HepG2 (cell line): Measurements from ENCODE around the gene LPO. TPM values are rescaled to one million over a fixed set of nuclear protein-coding genes. Genes with fewer than 3 reads are reported as not detected.

Experiments
- ATAC-seq: fragments of 200-7000 bp; cut with Tn5 transposase; 3 replicates; pipeline ENCODE4 v1.9.1; 2020; ENCODE audit warnings: mild to moderate bottlenecking, moderate library complexity
- BruUV-seq: library from RNA; stranded (reverse); fragments of 400-500 nt; replicated peaks from 2 replicates; lab custom pipeline; 2021; lab: Mats Ljungman, UMichigan
- CTCF ChIA-PET: fragments of 300-600 bp; formaldehyde crosslinking; extraction: SDS; loops from one replicate; lab custom pipeline; 2021; ENCODE audit warnings: low total read pairs, inconsistent platforms, low intra/inter-chr PET ratio; lab: Yijun Ruan, JAX
- POLR2A ChIA-PET: fragments of 350-600 bp; sonication (Branson Sonifier 250); formaldehyde crosslinking; loops from one replicate; lab custom pipeline; 2020; ENCODE audit warnings: antibody characterized with exemption, inconsistent platforms; lab: Yijun Ruan, JAX
- DNase-seq: peaks from one replicate; pipeline ENCODE4 v3.0.0-alpha.2; 2015; ENCODE audit warnings: low spot score
- FAIRE-seq: peaks from 3 replicates; lab custom pipeline; 2011; peaks lifted over from hg19 to GRCh38; lab: Jason Lieb, UNC
- H2AFZ ChIP-seq: one replicate; pipeline ENCODE4 v1.6.1; 2011; ENCODE audit warnings: low read length, inconsistent platforms
- H3K27ac ChIP-seq: fragments of 300-600 bp; 3 replicates; pipeline ENCODE4 v1.8.0; 2011; ENCODE audit warnings: mixed run types, mild to moderate bottlenecking, mixed read lengths, low read length, inconsistent platforms; ENCODE audit not compliant: insufficient read depth; ENCODE audit errors: extremely low read length
- H3K27me3 ChIP-seq, 2 experiments: fragments of 200-600 bp in 1 of 2; 2 replicates in 1 of 2; 3 replicates in 1 of 2; pipeline versions ENCODE4 v1.6.0 to v1.8.0; 2011; ENCODE audit warnings: low read length in 2 of 2, mild to moderate bottlenecking in 2 of 2, moderate library complexity in 2 of 2, inconsistent platforms in 1 of 2; ENCODE audit not compliant: insufficient read depth in 2 of 2, control insufficient read depth in 1 of 2
- H3K36me3 ChIP-seq, 2 experiments: fragments of 200-600 bp in 1 of 2; replicated peaks in 1 of 2; 2 replicates in 1 of 2; 3 replicates in 1 of 2; pipeline versions ENCODE4 v1.5.1 to v1.8.0; 2011; ENCODE audit warnings: low read length in 2 of 2, inconsistent platforms in 1 of 2; ENCODE audit not compliant: insufficient read depth in 2 of 2, control insufficient read depth in 1 of 2
- H3K4me1 ChIP-seq: 2 replicates; pipeline ENCODE4 v1.5.1; 2012; ENCODE audit warnings: low read length, inconsistent platforms; ENCODE audit not compliant: insufficient read depth
- H3K4me2 ChIP-seq: 2 replicates; pipeline ENCODE4 v1.6.0; 2011; ENCODE audit warnings: low read depth, low read length, inconsistent platforms
- H3K4me3 ChIP-seq, 3 experiments: fragments of 200-600 bp in 1 of 3; sonication (generic), shearing (Covaris generic) in 1 of 3; replicated peaks in 1 of 3; 2 replicates each; pipeline ENCODE4 v1.5.1; 2011 to 2016; ENCODE audit warnings: low read length in 3 of 3, inconsistent platforms in 2 of 3, low read depth in 2 of 3, mild to moderate bottlenecking in 2 of 3, control low read depth in 1 of 3, mixed read lengths in 1 of 3; ENCODE audit not compliant: insufficient read depth in 1 of 3
- H3K79me2 ChIP-seq: one replicate; pipeline ENCODE4 v1.6.1; 2011; ENCODE audit warnings: low read length, inconsistent platforms; ENCODE audit not compliant: insufficient read depth
- H3K9ac ChIP-seq: 2 replicates; pipeline ENCODE4 v1.6.0; 2011; ENCODE audit warnings: mild to moderate bottlenecking, low read depth, low read length, inconsistent platforms; ENCODE audit not compliant: insufficient read depth
- H3K9me3 ChIP-seq: 2 replicates; pipeline ENCODE4 v1.5.1; 2012; ENCODE audit warnings: mild to moderate bottlenecking, low read length
- H4K20me1 ChIP-seq: 2 replicates; pipeline ENCODE4 v1.6.0; 2011; ENCODE audit warnings: inconsistent platforms, mild to moderate bottlenecking, low read length, moderate library complexity; ENCODE audit not compliant: insufficient read depth
- ZNF431 ChIP-seq: sonication (generic); formaldehyde crosslinking; IDR thresholded peaks from 2 replicates; pipeline ENCODE4 v1.9.0; 2022; ENCODE audit warnings: missing genetic modification reagents, low read depth, mild to moderate bottlenecking, borderline replicate concordance
- ZNF510 ChIP-seq: sonication (generic); formaldehyde crosslinking; IDR thresholded peaks from 2 replicates; pipeline ENCODE4 v1.4.0; 2020; ENCODE audit warnings: low read depth, mild to moderate bottlenecking, missing genetic modification reagents
- WGBS: methylation state at CpG from one replicate; pipeline ENCODE4 v1.1.6; 2017; ENCODE audit warnings: low lambda C conversion rate; 5-methylcytosine and 5-hydroxymethylcytosine counted together
- in situ Hi-C: cut with HindIII; loops from 2 replicates; pipeline ENCODE4 v1.10.0; 2017; ENCODE audit warnings: low pct_unique_long_range_greater_than_20kb; ENCODE audit not compliant: extremely low pct_ligation_motif_present
- intact Hi-C: fragments of 100-400 bp; cut with micrococcal nuclease; formaldehyde crosslinking; loops from one replicate; pipeline ENCODE4 v1.10.0; 2022; ENCODE audit not compliant: unreplicated experiment
- polyA plus RNA-seq, 8 experiments: library from polyadenylated mRNA; depleted of rRNA in 3 of 8; stranded (reverse) in 7 of 8; unstranded in 1 of 8; fragments of >200 nt; fragmentation: Illumina TruSeq in 4 of 8; extraction: Trizol in 4 of 8; gene quantifications; 2 replicates each; pipeline versions ENCODE4 v1.2.1 to v1.2.3, GENCODE V29; 2011 to 2016; ENCODE audit warnings: low read depth in 4 of 8, missing spikeins in 1 of 8, mixed read lengths in 1 of 8; ENCODE audit not compliant: insufficient read depth in 1 of 8
- total RNA-seq, 5 experiments: library from RNA; depleted of rRNA; stranded (reverse); fragments of >200 nt; fragmentation: Illumina TruSeq; extraction: Trizol; gene quantifications; 2 replicates each; pipeline ENCODE4 v1.2.3, GENCODE V29; 2016; ENCODE audit warnings: low read depth in 1 of 5
- TF ChIP-seq, protein P1 (sequence below): sonication (generic); formaldehyde crosslinking; IDR thresholded peaks from 2 replicates; pipeline ENCODE4 v1.4.0; 2020; ENCODE audit warnings: mild to moderate bottlenecking, missing genetic modification reagents
- TF ChIP-seq, protein P2 (sequence below): IDR thresholded peaks from 2 replicates; pipeline ENCODE4 v1.6.1; 2016; ENCODE audit warnings: missing compliant biosample characterization, missing genetic modification reagents, borderline replicate concordance
- TF ChIP-seq, protein P3 (sequence below): sonication (generic); formaldehyde crosslinking; IDR thresholded peaks from 2 replicates; pipeline ENCODE4 v1.4.0; 2020; ENCODE audit warnings: missing genetic modification reagents, borderline replicate concordance

The LPO gene
- total and polyA plus RNA-seq, 2 of the 13 experiments (the other 11 are each of a cell fraction or from before 2014, with no cell fraction given) = not detected

DNA sequence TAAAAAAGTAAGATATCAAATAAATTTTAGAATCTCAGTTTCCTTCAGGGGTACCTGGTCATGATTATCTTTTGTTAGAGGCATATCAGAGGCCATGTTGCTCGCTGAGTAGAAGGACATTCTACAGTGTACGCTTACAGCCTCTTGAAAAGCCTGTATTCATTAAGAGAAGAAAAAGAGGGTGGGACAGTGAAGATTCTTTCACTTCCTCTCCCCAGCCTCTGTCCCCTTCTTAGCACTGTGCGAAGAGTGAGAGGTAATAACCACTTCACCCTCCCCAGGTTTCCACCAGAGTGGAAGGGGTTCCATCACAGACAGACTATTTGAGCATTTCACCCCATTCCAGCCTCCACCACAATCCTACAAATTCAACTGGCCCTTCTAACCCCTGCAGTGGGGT, 4.8 kb upstream of the LPO start:
- Histone ChIP-seq H3K4me2 (no peak overlapping the region), H2AFZ (no peak overlapping the region), H3K79me2 (no peaks in the 10 kb centered on the region), H3K9me3 (no peaks in the 10 kb centered on the region), H4K20me1 (no peaks in the 10 kb centered on the region), H3K9ac (no peak overlapping the region), H3K4me1 (no peaks in the 10 kb centered on the region), H3K36me3 (no peaks in the 10 kb centered on the region), H3K27ac (no peak overlapping the region), H3K4me3 (no peak overlapping the region), H3K27me3 (peaks cover 1 to 46% of the 10 kb centered on the region in 2 experiments)
- TF ChIP-seq, protein P1, sequence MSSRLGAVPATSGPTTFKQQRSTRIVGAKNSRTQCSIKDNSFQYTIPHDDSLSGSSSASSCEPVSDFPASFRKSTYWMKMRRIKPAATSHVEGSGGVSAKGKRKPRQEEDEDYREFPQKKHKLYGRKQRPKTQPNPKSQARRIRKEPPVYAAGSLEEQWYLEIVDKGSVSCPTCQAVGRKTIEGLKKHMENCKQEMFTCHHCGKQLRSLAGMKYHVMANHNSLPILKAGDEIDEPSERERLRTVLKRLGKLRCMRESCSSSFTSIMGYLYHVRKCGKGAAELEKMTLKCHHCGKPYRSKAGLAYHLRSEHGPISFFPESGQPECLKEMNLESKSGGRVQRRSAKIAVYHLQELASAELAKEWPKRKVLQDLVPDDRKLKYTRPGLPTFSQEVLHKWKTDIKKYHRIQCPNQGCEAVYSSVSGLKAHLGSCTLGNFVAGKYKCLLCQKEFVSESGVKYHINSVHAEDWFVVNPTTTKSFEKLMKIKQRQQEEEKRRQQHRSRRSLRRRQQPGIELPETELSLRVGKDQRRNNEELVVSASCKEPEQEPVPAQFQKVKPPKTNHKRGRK = no peak
- intact Hi-C loops (no loop called here), in situ Hi-C loops (no loop called here)
- CTCF ChIA-PET = no interaction called here
- POLR2A ChIA-PET = no interaction called here
- no peak for DNase-seq
- WGBS = 32% methylated on average over 3 of the region's 3 CpGs
- ATAC-seq = no peak
- no TSS peak for BruUV-seq
- FAIRE-seq = no peak

DNA sequence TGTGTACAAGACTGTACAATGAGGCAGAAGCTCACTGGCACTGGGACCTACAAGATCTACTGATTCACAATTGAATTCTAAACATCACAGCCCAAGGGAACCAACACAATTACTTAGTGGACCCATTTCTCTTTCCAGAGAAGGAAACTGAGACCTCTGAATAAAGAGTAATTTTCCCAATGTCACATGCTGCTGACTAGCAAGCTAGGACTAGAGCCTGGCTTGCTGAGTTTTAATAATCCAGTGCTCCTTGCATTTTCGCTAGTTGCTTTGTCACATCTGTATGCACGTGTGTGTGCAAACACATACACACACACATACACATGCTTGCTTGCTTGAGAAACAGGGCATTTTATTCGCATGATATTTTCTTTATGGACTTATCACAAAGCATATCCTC, 3.9 kb upstream of the LPO start:
- no peak overlapping the region for H3K9ac ChIP-seq
- in situ Hi-C loops = no loop called here
- H3K79me2 ChIP-seq = no peaks in the 10 kb centered on the region
- 3% methylated on average over 3 of the region's 3 CpGs for WGBS
- DNase-seq = no peak
- no peaks in the 10 kb centered on the region for H3K4me1 ChIP-seq
- H3K4me2 ChIP-seq = no peak overlapping the region
- ChIA-PET POLR2A (no interaction called here), CTCF (no interaction called here)
- H3K27ac ChIP-seq = no peak overlapping the region
- H3K9me3 ChIP-seq = no peaks in the 10 kb centered on the region
- ATAC-seq = no peak
- H3K36me3 ChIP-seq = no peaks in the 10 kb centered on the region
- intact Hi-C loops = no loop called here
- FAIRE-seq = no peak
- H3K4me3 ChIP-seq = no peak overlapping the region
- no peak overlapping the region for H2AFZ ChIP-seq
- TF ChIP-seq, protein P2, sequence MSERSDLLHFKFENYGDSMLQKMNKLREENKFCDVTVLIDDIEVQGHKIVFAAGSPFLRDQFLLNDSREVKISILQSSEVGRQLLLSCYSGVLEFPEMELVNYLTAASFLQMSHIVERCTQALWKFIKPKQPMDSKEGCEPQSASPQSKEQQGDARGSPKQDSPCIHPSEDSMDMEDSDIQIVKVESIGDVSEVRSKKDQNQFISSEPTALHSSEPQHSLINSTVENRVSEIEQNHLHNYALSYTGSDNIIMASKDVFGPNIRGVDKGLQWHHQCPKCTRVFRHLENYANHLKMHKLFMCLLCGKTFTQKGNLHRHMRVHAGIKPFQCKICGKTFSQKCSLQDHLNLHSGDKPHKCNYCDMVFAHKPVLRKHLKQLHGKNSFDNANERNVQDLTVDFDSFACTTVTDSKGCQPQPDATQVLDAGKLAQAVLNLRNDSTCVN (CRISPR knock-in tag) = no peak
- TF ChIP-seq ZNF431 (CRISPR knock-in tag) (no peak), ZNF510 (CRISPR knock-in tag) (no peak)
- TF ChIP-seq, protein P3, sequence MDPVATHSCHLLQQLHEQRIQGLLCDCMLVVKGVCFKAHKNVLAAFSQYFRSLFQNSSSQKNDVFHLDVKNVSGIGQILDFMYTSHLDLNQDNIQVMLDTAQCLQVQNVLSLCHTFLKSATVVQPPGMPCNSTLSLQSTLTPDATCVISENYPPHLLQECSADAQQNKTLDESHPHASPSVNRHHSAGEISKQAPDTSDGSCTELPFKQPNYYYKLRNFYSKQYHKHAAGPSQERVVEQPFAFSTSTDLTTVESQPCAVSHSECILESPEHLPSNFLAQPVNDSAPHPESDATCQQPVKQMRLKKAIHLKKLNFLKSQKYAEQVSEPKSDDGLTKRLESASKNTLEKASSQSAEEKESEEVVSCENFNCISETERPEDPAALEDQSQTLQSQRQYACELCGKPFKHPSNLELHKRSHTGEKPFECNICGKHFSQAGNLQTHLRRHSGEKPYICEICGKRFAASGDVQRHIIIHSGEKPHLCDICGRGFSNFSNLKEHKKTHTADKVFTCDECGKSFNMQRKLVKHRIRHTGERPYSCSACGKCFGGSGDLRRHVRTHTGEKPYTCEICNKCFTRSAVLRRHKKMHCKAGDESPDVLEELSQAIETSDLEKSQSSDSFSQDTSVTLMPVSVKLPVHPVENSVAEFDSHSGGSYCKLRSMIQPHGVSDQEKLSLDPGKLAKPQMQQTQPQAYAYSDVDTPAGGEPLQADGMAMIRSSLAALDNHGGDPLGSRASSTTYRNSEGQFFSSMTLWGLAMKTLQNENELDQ = no peak
- H3K27me3 ChIP-seq = peaks cover 1 to 50% of the 10 kb centered on the region in 2 experiments
- no TSS peak for BruUV-seq
- H4K20me1 ChIP-seq = no peaks in the 10 kb centered on the region
